ENCODE measurements around the gene NCAPD3.

DNA sequence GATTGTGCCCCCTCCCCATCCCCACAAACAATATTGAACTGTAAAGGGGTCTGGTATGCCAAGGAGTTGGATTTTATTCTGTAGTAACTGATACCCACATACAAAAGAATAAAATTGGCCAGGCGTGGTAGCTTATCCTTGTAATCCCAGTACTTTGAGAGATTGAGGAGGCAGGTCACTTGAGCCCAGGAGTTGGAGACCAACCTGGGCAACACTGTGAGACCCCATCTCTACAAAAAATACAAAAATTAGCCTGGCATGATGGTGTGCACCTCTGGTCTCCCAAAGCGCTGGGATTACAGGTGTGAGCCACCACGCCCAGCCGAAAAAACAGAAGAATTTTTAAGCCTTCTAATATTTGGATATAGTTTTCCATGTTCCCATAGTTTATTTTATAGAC is 48.2 kb upstream of the NCAPD3 start:
- TF ChIP-seq, protein P1, sequence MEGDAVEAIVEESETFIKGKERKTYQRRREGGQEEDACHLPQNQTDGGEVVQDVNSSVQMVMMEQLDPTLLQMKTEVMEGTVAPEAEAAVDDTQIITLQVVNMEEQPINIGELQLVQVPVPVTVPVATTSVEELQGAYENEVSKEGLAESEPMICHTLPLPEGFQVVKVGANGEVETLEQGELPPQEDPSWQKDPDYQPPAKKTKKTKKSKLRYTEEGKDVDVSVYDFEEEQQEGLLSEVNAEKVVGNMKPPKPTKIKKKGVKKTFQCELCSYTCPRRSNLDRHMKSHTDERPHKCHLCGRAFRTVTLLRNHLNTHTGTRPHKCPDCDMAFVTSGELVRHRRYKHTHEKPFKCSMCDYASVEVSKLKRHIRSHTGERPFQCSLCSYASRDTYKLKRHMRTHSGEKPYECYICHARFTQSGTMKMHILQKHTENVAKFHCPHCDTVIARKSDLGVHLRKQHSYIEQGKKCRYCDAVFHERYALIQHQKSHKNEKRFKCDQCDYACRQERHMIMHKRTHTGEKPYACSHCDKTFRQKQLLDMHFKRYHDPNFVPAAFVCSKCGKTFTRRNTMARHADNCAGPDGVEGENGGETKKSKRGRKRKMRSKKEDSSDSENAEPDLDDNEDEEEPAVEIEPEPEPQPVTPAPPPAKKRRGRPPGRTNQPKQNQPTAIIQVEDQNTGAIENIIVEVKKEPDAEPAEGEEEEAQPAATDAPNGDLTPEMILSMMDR (IDR thresholded peaks at IDR 0.05): no peak
- no peak for TF ChIP-seq EP300 (IDR thresholded peaks at IDR 0.05)
- no peak for TF ChIP-seq POLR2A (IDR thresholded peaks at IDR 0.05)

All from ovary (tissue), 3 donors.